DND-41 (cell line): ENCODE data around the gene SCN5A.

Experiments used
- ATAC-seq: fragments of 200-7000 bp; cut with Tn5 transposase; 3 replicates; pipeline ENCODE4 v1.9.1; 2021; ENCODE audit warnings: low read depth; ENCODE audit not compliant: insufficient read depth
- DNase-seq: peaks from one replicate; pipeline ENCODE4 v3.0.0-alpha.2; 2020
- H2AFZ ChIP-seq: 2 replicates; pipeline ENCODE4 v1.6.0; 2012; ENCODE audit warnings: low read depth, low read length
- H3K27ac ChIP-seq: 2 replicates; pipeline ENCODE4 v1.5.1; 2012; ENCODE audit warnings: low read length, inconsistent platforms
- H3K27me3 ChIP-seq: fragments of 200-600 bp; sonication (generic); 2 replicates; pipeline ENCODE4 v1.6.0; 2012; ENCODE audit warnings: low read length, mild to moderate bottlenecking, inconsistent platforms; ENCODE audit not compliant: insufficient read depth, poor library complexity
- H3K36me3 ChIP-seq: 2 replicates; pipeline ENCODE4 v1.5.1; 2012; ENCODE audit warnings: low read length, inconsistent platforms; ENCODE audit not compliant: insufficient read depth
- H3K4me1 ChIP-seq: 2 replicates; pipeline ENCODE4 v1.5.1; 2012; ENCODE audit warnings: mild to moderate bottlenecking, low read length; ENCODE audit not compliant: insufficient read depth
- H3K4me2 ChIP-seq: 2 replicates; pipeline ENCODE4 v1.6.0; 2012; ENCODE audit warnings: mild to moderate bottlenecking, moderate library complexity, low read length, inconsistent platforms; ENCODE audit not compliant: insufficient read depth
- H3K4me3 ChIP-seq, 2 experiments: fragments of 200-600 bp in 1 of 2; shearing (Covaris generic) in 1 of 2; 2 replicates each; pipeline ENCODE4 v1.5.1; 2012 to 2016; ENCODE audit warnings: inconsistent platforms in 2 of 2, low read length in 2 of 2, mild to moderate bottlenecking in 2 of 2, low read depth in 1 of 2, moderate library complexity in 1 of 2
- H3K79me2 ChIP-seq: 2 replicates; pipeline ENCODE4 v1.6.0; 2012; ENCODE audit warnings: low read length, inconsistent platforms; ENCODE audit not compliant: insufficient read depth
- H3K9ac ChIP-seq: 2 replicates; pipeline ENCODE4 v1.6.0; 2012; ENCODE audit warnings: low read depth, mild to moderate bottlenecking, inconsistent platforms, low read length, moderate library complexity
- H3K9me3 ChIP-seq: 2 replicates; pipeline ENCODE4 v1.5.1; 2012; ENCODE audit warnings: low read length, moderate library complexity, mild to moderate bottlenecking, inconsistent platforms; ENCODE audit not compliant: insufficient read depth, severe bottlenecking
- H4K20me1 ChIP-seq: 2 replicates; pipeline ENCODE4 v1.6.0; 2012; ENCODE audit warnings: low read length; ENCODE audit not compliant: insufficient read depth
- EZH2 ChIP-seq: IDR thresholded peaks from 3 replicates; pipeline ENCODE4 v1.6.1; 2012; ENCODE audit warnings: borderline replicate concordance, low read depth, mild to moderate bottlenecking, moderate library complexity, low read length, inconsistent platforms; ENCODE audit not compliant: severe bottlenecking
- TF ChIP-seq, protein P1 (sequence below): IDR thresholded peaks from 2 replicates; pipeline ENCODE4 v1.5.1; 2012; ENCODE audit warnings: borderline replicate concordance, low read length, moderate library complexity, mild to moderate bottlenecking; ENCODE audit not compliant: poor library complexity, severe bottlenecking; ENCODE audit errors: extremely low read depth

SCN5A gene

GRCh38 chr3:38632989-38633388 lies 16.5 kb downstream of the SCN5A start:
- Histone ChIP-seq H3K27ac (no peak overlapping the region), H3K4me1 (no peaks in the 10 kb centered on the region), H3K4me3 (no peak overlapping the region), H3K36me3 (no peaks in the 10 kb centered on the region), H3K9ac (no peak overlapping the region), H4K20me1 (peaks cover 6% of the 10 kb centered on the region), H3K4me2 (no peak overlapping the region), H3K79me2 (no peaks in the 10 kb centered on the region), H2AFZ (no peak overlapping the region), H3K9me3 (no peaks in the 10 kb centered on the region), H3K27me3 (peaks cover 22% of the 10 kb centered on the region)
- DNase-seq (no peak), ATAC-seq (no peak)
- no peak for TF ChIP-seq EZH2
- TF ChIP-seq, protein P1, sequence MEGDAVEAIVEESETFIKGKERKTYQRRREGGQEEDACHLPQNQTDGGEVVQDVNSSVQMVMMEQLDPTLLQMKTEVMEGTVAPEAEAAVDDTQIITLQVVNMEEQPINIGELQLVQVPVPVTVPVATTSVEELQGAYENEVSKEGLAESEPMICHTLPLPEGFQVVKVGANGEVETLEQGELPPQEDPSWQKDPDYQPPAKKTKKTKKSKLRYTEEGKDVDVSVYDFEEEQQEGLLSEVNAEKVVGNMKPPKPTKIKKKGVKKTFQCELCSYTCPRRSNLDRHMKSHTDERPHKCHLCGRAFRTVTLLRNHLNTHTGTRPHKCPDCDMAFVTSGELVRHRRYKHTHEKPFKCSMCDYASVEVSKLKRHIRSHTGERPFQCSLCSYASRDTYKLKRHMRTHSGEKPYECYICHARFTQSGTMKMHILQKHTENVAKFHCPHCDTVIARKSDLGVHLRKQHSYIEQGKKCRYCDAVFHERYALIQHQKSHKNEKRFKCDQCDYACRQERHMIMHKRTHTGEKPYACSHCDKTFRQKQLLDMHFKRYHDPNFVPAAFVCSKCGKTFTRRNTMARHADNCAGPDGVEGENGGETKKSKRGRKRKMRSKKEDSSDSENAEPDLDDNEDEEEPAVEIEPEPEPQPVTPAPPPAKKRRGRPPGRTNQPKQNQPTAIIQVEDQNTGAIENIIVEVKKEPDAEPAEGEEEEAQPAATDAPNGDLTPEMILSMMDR, result no peak

DNA sequence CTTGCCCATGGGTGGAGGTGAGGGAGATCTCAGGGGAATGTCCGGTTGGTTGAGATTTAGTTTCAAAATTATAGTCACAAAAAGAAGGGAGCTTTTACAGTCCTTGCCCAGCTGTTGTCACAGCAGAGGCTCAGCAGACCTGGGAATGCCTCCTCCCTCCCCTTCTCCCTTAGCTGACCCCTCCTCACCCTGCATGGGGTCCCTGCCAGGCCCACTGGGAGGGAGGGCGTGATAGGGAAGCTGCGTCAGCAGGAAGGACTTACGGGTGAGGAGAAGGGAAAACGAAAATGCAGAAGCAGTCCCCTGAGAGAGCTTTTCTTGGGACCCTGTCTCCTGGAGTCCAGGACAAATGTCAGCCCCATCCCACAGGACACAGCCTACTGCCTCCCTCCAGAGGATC lies 18.9 kb downstream of the SCN5A start:
- Histone ChIP-seq H3K4me3 (no peak overlapping the region), H3K9ac (no peak overlapping the region), H3K4me2 (no peak overlapping the region), H3K9me3 (no peaks in the 10 kb centered on the region), H3K79me2 (no peaks in the 10 kb centered on the region), H3K27me3 (peaks cover 15% of the 10 kb centered on the region), H3K4me1 (no peaks in the 10 kb centered on the region), H3K27ac (no peak overlapping the region), H4K20me1 (peaks cover 6% of the 10 kb centered on the region), H2AFZ (no peak overlapping the region), H3K36me3 (no peaks in the 10 kb centered on the region)
- ATAC-seq (no peak), DNase-seq (no peak)
- no peak for TF ChIP-seq EZH2
- TF ChIP-seq, protein P1, result no peak

DNA sequence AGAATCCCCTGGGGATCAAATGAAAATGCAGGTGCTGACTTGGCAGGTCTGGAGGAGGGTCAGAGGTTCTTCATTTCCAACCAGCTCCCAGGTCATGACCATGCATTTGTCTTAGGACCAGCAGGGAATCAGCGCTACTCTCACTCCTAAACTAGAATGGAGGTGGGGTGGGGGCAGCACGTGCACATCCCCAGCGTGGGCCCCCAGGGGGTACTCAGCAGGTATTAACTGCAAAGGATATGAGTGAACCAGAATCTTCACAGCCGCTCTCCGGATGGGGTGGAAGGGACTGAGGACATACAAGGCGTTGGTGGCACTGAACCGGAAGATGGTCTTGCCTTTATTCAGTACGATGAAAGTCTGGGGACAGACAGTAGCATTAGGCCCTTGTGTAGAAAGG lies 19.4 kb downstream of the SCN5A start:
- no peak for DNase-seq
- Histone ChIP-seq H3K27me3 (peaks cover 14% of the 10 kb centered on the region), H2AFZ (no peak overlapping the region), H3K9ac (no peak overlapping the region), H3K27ac (no peak overlapping the region), H3K4me2 (no peak overlapping the region), H3K4me1 (no peaks in the 10 kb centered on the region), H4K20me1 (peaks cover 6% of the 10 kb centered on the region), H3K36me3 (no peaks in the 10 kb centered on the region), H3K79me2 (no peaks in the 10 kb centered on the region), H3K9me3 (no peaks in the 10 kb centered on the region), H3K4me3 (no peak overlapping the region)
- no peak for TF ChIP-seq EZH2
- TF ChIP-seq, protein P1, result no peak
- no peak for ATAC-seq

DNA sequence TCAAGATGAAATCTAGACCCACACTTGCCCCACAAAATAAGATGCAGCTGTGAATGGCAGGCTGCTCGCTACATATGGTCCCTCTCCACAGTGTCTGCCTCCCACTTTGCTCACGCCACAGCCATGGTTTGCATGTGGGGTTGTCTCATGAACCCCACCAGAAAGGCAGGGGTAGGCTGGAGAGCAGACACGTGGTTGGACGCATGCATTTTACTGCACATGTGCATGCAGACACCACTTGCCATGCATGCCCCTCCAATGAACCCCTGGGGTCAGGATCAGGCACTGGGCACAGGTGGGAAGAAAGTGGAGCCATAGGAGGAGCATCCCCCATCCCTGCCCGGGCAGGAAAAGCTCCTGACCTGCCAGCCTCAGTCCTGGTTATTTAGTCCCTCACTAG lies 20.7 kb downstream of the SCN5A start:
- no peak overlapping the region for H3K4me3 ChIP-seq
- TF ChIP-seq EZH2, result no peak
- TF ChIP-seq, protein P1, result no peak
- no peaks in the 10 kb centered on the region for H3K9me3 ChIP-seq
- no peaks in the 10 kb centered on the region for H3K4me1 ChIP-seq
- H4K20me1 ChIP-seq, result peaks cover 6% of the 10 kb centered on the region
- H2AFZ ChIP-seq, result no peak overlapping the region
- no peak overlapping the region for H3K27ac ChIP-seq
- ATAC-seq (no peak), DNase-seq (no peak)
- no peaks in the 10 kb centered on the region for H3K79me2 ChIP-seq
- peaks cover 3% of the 10 kb centered on the region for H3K27me3 ChIP-seq
- no peak overlapping the region for H3K9ac ChIP-seq
- no peak overlapping the region for H3K4me2 ChIP-seq
- H3K36me3 ChIP-seq, result no peaks in the 10 kb centered on the region
